AG20443 (cell line): ENCODE data around the gene EEFSEC.
"Not testable (repeated sequence)": the region's sequence is repeated elsewhere in the genome, so short reads cannot be mapped to it uniquely, and the experiment has no call there.

Experiments
- DNase-seq: peaks from one replicate; pipeline ENCODE4 v3.0.0; 2012; ENCODE audit warnings: low spot score, mixed read lengths

The EEFSEC gene

GRCh38 chr3:128154354-128154753 is 1.1 kb downstream of the EEFSEC start:
- not testable (repeated sequence) for DNase-seq

DNA sequence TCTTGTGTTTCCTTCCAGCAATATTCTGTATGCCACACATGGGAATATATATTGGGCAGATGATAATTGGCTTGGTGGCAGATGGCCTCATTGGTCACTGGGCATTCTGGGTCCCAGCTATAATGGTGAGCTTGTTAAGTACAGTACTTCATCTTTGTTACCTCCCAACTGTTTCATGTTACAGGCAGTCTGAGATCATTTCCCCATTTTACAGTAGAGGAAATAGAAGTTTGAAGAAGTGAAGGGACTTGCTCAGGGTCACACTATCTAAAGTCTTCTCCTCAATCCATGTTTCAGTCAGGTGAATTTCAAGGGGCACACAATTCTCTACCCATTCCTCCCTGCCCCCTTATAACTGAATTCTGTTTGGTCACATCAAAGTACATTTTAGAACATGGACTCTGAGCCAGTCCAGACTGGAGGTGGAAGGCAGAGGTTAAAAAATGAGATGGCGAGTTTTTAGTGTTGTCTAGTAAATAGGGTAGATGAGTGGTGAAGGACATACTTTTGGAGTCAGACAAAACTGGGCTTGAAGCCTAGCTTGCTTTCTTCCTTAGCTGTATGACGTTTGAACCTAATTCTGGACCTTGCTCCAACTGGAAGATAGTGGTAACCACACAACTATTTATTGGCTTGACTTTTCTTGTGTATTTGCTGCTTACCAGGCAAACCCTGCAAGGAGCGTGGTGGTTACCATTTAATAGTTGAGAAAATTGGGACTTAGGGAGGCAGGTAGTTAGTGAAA is 2.5 kb downstream of the EEFSEC start:
- no peak for DNase-seq

GRCh38 chr3:128160661-128161060 is 7.4 kb downstream of the EEFSEC start:
- no peak for DNase-seq

DNA sequence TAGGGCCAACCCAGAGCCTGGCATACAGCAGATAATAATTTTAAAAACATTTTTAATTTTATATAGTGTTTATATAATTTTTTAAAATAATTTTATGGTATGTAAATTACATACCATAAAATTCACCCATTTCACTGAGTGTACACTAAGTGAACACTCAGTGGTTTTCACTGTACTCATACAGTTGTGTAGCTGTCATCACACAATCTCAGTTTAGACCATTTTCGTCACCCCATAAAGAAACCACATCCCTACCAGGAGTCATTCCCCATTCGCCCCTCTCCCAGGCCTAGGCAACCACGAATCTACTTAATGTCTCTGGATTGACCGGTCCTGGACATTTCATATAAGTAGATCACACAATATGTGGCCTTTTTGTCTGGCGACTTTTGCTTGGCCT is 10.2 kb downstream of the EEFSEC start:
- DNase-seq = no peak

DNA sequence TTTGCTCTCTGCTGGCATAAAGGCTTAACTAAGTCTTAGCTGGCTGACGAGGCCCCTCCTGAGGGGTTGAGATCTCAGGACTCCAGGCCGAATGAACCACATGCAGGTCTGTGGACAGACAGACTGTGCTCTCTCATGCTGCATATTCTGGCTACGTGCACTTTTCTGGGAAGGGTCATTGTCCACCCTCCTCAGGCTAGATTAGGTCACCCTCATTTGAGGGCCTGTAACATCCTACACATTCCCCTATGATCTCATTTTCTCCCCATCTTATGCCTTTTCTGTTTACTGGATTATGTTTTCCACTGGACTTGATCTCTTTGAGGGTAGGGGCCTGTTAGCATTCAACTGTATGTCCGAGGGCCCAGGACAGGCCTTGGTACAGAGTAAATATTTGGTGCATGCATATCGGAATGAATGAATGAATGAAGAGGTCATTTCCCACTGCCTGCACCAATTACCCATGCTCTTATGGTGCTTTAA is 13.7 kb downstream of the EEFSEC start:
- no peak for DNase-seq

DNA sequence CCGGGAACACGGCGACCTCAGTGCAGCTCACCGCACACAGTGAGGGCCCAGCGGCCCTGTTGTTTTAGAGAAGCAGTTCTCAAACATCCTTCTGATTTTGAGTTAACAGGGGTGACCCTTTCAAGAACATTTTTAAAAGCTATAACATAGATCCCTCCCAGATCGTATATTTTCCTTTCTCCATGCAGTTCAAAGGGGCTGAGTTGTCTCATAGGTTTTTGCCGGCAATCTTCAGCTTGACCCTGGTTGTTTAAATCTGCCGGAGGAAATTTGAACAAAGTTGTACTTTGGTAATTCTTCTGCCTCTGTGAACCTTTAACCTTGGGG is 14.3 kb downstream of the EEFSEC start:
- DNase-seq = no peak

DNA sequence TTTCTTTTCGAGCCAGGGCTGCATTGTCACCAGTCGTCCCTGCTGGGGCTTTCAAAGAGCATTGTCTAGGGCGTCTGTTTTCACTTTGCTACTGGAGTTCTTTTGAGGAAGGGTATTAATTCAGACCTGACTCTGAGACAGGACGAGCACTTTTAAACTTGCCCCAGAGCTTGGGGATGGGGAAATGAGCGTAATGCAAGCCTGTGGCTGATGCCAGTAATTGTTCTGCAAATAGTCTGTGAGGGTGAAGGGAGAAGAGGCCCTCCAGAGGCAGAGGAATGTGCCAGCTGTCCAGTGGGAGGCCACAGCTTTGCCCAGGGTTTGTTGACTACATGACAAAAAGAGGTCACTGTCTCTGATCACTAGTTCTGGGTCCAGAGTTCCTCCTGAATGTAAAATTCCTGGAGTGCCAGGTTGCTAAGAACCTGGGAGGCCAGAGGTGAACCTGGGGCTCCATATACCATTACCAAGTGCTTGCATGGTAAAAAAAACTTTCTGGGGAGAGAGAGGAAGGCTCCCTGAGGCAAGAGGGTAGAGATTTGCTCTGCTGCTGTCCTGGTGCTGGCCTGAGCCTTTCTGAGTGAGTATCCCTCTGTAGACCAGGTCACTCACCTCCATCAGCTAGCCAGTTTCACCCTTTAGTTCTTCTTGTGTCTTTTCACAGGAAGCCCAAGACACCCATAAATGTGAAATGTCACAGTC is 14.8 kb downstream of the EEFSEC start:
- no peak for DNase-seq

GRCh38 chr3:128168836-128169235 is 15.6 kb downstream of the EEFSEC start:
- DNase-seq = no peak

GRCh38 chr3:128170866-128171516 is 17.7 kb downstream of the EEFSEC start:
- peak; percentile 88 for DNase-seq

GRCh38 chr3:128173200-128173599 is 19.9 kb downstream of the EEFSEC start:
- DNase-seq = no peak

DNA sequence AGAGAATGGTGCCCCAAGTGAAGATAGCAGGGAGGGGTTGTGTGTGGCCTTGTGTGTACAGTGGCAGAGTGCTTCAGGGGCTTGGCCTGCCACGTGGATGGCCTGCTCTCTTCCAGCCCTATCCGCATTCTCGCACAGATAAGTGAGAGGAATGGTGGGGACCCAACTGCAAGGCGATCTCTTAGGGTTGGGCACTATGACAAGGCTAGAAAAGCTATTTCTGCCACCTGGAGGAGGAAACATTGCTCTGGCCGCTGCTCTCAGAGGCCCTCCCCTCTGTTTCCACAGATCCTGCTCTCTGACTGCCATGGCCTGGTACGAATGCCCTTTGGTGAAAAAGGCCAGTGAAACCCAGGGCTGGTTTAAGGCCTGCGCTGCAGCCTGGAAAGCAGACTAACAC is 20.6 kb downstream of the EEFSEC start:
- no peak for DNase-seq

- no peak for DNase-seq
Measured at GRCh38 chr3:128174675-128175590, 21.7 kb downstream of the EEFSEC start.

DNA sequence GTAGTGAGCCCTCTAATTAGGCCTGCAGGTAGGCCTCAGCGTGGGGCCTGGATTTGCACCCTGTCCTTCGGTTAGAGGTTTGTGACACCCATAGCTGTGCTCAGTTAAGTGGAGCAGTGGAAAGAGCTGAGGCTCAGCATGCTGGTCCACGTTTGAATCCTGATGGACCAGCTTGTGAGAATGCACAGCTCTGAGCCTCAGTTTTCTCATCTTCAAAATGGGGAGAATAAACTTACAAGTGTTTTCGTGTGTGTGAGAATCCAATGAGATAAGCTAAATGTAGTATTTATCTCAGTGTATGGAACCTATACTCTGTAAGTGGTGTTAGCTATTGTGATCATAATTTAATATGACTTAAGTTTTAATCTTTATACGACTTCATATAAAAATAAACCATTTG is 22.5 kb downstream of the EEFSEC start:
- DNase-seq = no peak

GRCh38 chr3:128176276-128176833 is 23.1 kb downstream of the EEFSEC start:
- no peak for DNase-seq

DNA sequence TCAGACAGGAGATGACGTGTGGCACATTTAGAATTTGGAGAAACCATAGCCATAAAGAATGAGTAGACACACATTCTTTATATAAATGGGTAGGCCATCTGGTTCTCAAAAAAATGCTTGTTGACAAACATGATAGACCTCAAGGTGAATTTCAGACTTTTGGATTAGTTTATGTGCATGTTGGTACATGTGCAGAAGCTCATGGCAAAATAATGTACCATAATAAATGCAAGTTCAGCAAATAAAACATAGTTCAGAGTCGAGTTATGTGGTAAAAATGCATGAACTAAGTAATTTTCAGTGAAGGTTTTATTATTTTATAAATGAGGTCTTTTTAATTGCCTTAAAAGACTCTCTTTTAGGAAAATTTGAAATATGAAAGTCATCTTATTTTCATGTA is 24.6 kb downstream of the EEFSEC start:
- DNase-seq = no peak

GRCh38 chr3:128178782-128179483 is 25.7 kb downstream of the EEFSEC start:
- no peak for DNase-seq

DNA sequence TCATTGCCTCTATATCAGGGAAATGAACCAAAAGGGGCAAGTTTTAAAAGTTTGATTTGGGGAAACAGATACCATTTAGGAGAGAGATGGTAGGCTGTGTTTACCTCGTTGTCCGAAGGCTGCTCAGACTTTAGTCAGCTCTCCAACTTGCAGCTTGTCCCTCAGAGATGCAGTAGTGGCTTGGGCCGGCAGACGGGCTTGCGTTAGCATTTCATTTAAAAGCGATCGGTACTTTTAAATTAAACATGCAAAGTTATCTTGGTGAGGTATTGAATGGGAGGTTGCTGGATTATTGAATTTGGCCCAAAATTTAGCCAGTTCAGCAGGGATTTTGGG is 26.2 kb downstream of the EEFSEC start:
- no peak for DNase-seq

- no peak for DNase-seq
Measured at GRCh38 chr3:128180436-128180835, 27.2 kb downstream of the EEFSEC start.

GRCh38 chr3:128180913-128181312 is 27.6 kb downstream of the EEFSEC start:
- DNase-seq = no peak

GRCh38 chr3:128182656-128183055 is 29.4 kb downstream of the EEFSEC start:
- DNase-seq = no peak
